ENCODE results near the gene SPATA31A7.
"Not testable (repeated sequence)": the region's sequence is repeated elsewhere in the genome, so short reads cannot be mapped to it uniquely, and the experiment has no call there.

Gene SPATA31A7

DNA sequence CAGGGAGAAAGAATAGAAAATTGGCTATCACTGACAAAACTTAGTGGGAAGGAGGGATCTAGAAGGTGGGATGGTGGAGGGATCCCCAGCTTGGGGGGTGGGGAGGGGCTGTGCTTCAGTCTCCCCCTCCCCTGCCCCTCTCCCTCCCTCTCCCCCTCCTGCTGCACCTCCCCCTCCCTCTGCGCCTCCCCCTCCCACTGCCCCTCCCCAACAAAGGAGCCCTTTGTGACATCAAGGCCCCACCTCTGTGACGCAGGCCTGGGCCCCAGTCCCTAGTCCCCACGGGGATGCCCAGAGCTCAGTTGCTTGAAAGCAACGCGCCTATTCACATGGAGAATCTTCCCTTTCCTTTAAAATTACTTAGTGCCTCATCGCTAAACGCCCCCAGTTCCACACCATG, at the start of gene SPATA31A7:
SPATA31A7 (plus strand) TSS at position 301 of the 400 bp plus-strand sequence; CDS start at position 330, 29 bp downstream.
- DNase-seq (ENCODE audit: low read depth); H3K4me3 ChIP-seq (ENCODE audit: low read depth, low read length): not testable (repeated sequence)

DNA sequence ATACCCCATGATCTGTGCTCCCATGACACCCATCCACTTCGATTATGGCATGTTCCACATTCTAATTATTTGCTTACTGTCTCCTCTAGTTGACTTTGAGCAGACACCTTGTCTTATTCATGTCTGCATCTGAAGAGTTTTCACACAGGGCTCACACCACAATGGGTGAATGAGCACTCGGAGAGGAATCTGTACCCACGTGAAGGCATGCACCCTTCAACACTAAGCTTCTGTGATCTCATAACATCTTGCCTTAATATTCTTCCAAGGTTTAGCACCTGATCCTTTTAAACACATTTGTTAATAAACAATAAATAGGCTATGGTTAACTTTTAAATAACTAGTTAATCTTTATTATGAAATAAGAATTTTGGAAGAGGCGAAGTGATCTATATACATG, 36.6 kb downstream of the SPATA31A7 start:
- DNase-seq (ENCODE audit: low read depth); H3K4me3 ChIP-seq (ENCODE audit: low read depth, low read length): not testable (repeated sequence)

Data from GM12865 (cell line).